Inflammatory macrophage (primary cell): ENCODE data around the gene VAC14.

Experiments
- DNase-seq, 2 donors: peaks; one replicate each; pipeline ENCODE4 v3.0.0-alpha.2; 2020 to 2022

The VAC14 gene

DNA sequence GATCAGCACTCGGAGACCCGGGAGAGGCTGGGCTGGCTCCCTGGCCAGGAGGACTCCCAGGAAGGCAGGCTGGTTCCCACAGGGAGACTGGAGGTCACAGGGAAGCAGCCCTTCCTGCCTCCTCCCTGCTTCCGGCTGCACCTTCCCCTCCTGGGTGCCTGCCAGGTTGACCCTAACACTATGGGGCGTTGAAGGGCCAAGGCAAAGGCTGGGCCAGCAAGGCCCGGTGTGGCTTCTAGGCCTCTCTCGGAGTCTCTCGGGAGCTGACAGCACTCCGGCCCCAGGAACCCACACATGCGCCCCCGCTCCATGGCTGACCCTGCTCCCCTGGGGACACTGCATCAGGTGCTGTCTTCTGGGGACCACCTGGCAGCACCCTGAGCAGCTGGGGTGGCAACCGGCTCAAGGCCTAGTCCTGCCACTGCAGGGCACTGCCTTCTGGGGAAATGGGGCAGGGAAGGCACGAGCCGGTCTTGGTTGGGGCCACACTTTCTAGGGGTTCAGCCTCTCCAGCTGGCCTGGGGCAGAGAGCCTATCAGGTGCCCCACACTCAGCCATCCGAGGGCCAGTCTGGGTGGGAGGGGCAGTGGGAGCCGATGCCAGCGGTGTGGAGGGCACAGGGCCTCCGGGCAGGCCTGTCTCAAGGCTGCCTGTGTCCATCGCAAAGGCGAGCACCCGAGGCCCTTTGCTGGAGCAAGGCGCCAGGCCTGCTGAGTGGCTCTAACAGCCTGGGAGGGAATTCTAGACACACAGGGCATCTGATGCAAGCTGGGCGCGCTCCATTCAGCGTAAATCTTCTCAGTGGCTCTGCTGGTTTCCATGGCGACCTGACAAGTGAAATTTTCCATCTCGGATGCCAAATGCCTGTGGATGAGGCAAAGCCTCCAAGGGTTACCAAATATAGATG lies 109.5 kb downstream of the VAC14 start:
- DNase-seq = no peak

GRCh38 chr16:70689970-70690891 lies 110.7 kb downstream of the VAC14 start:
- DNase-seq = no peak

- DNase-seq = no peak
These were observed 111.7 kb downstream of the VAC14 start for GRCh38 chr16:70689035-70689969.

DNA sequence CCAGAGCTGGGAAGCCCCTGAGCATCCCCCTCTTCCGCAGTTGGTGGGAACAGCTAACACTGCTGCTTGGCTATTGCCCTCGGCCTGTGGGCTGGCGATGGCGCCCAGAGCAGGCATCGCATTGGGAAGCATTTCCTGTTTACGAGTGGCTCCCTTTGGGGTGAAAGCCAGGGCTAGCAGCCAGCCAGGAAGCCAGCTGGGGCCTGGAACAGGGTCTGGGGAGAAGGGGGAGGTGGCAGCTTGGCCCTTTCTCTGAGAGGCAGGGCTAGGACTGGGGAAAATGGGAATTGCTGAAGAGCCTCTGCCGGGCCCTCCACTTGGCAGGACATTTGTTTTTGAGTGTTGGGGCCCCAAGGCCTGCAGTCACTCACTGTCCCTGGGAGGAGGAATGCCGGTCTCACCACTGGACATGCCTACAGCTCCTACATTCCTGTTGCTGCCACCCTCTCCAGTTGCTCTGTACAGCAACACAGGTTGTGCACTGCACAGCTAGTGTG lies 112.7 kb downstream of the VAC14 start:
- DNase-seq = no peak

- no peak for DNase-seq
These were observed 113.2 kb downstream of the VAC14 start for GRCh38 chr16:70687671-70688245.

DNA sequence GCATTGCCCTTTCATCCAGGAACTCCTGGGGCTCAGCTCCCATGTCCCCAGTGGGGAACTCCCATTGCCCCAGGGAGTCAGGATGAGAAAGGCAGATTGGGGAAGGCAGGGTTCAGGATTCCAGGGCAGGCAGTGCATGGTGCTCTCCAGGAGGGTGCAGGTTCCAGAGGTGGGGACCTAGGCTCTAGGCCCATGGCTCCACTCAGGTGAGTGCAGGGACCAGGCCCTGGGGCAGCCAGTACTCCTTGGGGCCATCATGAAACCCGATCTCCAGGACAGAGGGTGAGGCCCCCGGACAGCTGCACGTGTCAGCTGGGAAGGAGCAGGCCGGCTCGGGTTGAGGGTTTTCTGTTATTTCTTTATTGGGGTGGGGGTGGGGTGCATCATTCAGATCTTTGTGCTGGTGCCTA lies 113.9 kb downstream of the VAC14 start:
- DNase-seq = no peak

DNA sequence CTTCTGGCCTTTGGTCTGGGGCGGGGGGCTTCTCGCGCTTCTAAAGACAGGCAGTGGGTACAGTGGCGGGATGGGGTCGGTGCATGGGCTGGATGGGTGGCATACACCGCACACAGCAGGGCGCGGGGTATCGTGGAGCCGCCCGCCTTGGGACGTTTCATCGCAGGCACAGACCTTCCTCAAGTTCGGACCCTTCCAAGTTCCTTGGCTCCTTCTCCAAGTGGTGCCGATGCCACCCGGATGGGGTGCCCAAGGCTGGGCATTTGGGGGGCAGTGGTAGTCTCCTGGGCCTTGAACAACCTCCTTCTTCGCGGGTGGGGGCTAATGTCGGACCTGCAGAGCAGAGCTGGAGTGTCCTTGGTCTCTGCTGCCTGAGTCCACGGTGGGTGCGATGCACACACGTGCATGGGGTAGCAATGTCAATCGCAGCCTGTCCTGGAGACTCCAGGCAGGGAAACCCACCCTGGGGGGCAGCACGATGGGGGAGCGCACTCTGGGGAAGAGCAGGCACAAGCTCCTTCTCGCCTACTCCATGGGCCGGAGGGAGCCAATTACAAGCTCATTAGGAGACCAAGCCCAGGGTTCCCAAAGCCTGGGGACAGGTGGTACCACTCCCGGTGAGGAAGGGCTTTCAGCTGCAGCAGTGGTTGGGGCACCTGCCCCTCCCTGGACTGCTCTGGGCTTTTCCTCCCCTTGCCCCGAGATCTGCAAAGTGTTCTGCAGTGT lies 114.4 kb downstream of the VAC14 start:
- no peak for DNase-seq

GRCh38 chr16:70685938-70686375 lies 115.0 kb downstream of the VAC14 start, which contains the start of gene MTSS2:
MTSS2 (minus strand) TSS chr16:70686053; CDS start chr16:70685791, 262 bp downstream.
- DNase-seq = peak in 1 of 2 donors; percentile 19

- no peak for DNase-seq
These were observed 115.7 kb downstream of the VAC14 start for GRCh38 chr16:70685061-70685937.

DNA sequence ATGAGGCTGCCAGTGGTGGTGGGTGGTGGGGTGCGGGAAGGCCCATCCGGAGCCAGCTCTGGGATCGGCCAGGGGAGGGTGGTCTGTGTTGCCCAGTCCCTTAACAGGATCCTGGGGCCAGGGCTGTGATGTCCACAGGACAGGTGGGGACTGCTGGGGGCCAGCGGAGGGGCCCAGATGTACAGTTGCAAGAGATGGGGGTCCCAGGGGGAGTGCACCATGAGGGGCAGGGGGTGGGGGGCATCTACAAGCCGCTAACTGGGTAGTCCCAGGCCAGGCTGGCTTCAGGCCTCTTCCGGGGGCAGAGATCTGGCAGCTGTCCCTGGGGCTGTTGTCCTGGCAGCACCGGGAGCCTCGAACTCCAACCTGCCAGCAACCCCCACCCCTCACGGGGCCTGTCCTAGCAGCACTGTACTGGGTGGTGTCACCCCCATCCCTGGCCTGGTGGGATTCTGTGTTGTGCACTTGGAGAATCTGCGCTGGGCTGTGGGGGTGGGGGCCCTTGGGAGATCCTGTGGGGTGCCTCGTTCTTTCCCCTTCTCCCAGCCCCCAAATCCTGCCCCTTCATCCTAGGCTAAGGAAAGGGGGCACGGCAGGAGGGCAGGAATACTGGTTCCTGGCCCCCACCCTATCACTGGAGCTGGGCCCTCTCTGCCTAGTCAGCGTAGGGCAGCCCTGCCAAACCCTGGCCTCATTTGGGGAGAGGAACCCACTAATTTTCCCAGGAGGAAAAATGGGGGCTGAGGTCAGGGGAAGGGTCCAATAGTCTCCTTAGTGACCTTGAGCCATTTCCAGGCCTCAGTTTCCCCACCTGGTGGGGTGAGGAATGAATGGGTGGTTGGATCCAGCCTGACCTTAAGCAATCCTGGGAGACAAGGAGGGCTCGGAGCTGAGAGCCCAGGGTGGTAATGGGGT lies 116.6 kb downstream of the VAC14 start:
- DNase-seq = no peak

DNA sequence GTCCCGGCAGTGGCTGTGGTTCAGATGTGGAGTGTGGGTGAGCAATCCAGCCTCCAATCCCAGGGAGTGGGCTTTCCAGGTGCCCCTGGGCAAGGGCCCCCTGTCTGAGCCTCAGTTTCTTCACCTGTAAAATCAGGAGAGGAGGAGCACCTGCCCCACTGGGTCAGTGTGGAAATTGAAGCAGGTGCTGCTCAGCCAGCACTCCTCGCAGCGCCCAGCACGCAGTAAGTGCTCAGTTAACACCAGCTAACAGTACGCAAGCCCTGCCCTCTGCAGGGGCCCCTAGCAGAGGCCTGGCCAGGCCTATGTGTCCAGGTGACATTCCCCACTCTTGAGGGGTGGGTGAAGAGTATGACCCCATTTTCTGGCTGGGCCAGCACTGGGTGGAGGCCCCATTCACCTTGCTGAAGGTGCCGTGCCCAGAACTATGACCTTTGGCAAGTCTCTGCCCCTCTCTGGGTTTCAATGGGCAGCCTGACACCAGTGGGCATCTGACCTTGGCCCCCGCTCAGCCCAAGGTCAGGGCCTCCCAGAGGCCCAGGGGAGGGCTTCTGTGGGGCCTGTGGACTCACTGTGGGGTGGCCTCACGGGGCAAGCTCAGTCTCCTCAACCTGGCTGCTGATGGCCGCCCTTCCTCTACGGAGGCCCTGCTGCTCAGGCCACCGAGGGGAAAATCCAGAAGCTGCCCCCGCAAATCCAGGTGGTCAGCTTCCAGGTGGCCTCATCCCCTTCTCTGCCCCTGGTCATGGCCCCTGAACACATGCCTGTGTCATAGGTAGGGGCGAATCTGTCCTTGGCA lies 117.6 kb downstream of the VAC14 start:
- no peak for DNase-seq

DNA sequence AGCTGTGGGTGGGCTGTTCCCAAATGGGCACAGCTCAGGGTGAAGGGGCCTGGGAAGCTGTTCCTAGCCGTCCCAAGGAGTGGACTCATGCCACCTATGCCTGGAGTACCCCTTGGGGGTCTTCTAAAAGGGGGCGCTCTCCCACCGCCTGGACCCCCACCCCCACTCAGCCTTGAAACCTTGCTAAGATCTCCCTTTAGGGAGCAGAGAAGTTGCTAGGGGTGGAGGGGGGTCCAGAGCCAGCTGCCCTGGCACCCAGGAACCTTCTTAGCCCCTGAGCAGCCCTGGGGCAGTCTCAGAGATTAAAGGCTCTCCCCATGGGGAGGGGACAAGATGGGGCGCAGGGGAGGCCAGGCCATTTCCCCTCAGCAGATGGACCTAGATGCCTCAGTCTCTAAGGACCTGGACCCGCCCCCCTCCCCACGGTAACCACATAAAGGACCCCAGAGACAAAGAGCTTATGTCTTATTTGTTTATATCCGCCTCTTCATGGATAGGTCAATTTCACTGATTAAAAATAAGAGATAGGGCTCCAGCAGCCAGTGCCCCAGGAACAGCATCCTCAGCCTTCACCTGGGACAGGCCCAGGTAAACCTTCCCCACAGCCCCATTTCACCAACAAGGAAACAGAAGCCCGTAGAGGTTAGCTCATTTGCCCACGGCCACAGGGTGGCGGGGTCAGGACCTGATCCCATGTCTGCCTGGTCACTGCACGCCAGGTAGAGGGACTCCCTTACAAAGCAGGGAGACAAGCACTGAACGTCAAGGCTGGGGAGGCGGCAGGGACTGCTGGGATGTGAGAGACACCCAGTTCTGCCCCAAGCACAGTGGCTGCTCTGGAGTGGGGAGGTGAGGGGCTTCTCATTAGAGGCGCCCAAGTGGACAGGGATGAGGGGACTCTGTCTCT lies 118.5 kb downstream of the VAC14 start:
- no peak for DNase-seq

DNA sequence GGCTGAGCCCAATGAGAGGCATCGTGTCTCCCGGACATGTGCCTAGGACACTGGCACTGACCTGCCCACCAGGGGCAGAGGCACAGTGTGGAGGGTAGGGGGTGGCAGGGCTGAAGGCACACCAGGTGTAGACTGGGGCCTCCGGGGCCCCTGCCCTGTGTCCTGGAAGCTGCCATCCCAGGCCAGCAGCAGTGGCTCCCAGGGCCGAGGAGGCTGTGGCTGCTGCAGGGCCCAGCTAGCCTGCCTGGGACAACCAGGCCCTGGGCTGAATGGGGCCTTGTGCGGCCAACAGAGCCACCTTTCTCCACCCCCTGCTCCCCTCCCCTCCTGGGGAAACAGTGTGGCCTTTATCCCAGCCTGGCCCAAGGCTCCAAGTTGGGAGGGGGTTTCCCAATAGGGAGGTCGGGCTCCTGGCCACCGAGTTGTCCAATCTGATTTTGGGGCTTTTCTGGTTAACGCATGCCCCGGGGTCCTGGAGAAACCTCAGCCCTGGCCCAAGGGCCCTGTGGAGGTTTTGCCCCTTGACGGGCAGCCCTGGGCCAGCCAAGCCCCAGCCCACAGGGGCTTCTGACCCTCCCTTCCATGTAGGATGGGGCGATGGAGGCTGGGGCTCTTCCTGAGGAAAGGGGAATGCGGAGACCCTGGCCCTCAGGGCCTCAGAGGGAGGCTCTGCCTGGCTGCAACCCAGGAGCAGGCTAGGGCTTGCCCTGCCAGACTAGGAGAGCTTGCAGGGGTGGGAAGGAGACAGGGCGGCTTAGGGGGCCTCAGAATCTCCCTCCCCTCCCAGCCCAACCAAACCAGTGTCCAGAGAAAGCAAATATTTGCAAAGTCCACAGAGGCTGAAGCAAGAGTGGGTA lies 119.3 kb downstream of the VAC14 start:
- DNase-seq = no peak

DNA sequence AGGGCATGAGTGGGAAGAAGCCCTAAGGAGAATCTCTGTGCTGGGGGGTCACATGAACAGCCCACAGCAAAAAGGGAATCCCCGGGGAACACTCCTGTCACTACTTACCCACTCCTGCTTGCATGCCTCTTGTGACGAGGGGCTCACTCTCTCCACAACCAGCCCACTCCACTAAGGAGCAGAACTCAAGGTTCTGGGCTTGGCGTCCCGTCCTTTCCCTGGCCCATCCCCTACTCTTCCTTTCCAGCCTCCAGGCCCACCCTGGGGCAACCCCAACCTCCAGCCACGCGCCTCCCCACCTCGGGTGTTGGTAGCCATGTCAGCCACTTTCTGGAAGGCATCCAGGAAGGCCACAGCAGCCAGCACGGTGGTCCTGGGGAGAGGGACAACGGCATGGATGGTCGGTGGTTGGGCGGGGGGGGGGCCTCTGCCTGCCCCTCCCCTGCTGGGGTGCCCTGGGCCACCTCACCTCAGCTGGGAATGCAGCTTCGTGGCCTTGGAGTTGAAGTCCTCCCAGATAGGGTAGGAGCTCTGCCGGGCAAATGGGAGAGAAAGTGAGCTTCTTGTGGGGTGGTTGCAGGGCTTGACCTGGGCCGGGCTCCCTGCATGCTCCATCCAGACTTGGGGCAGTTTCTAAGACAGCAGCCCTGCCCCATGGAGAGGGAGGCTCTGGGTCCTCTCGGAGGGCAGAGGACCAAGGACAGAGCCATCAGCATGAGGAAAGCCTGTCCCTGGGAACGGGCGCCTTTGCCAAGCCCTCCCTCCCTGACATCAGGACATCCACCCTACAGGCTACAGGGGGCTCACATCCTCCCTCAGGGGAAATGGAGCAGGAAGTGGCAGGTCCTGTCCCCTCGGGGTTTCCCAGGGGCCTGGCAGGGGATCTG lies 120.2 kb downstream of the VAC14 start:
- DNase-seq = no peak
